Smooth muscle cell (in vitro differentiated cells): ENCODE results near the gene ZBTB44. TPM values are rescaled to one million over a fixed set of nuclear protein-coding genes. Genes with fewer than 3 reads are reported as not detected.
"Not testable (repeated sequence)": the region's sequence is repeated elsewhere in the genome, so short reads cannot be mapped to it uniquely, and the experiment has no call there.

Experiments used
- DNase-seq: peaks from one replicate; lab custom pipeline; 2025; ENCODE audit not compliant: unreplicated experiment; lab: John Stamatoyannopoulos, UW
- H2AFZ ChIP-seq: fragments of 200-600 bp; sonication (generic); 2 replicates; pipeline ENCODE4 v1.6.0; 2016; ENCODE audit warnings: antibody characterized with exemption, low read depth, mild to moderate bottlenecking
- H3F3A ChIP-seq: fragments of 200-600 bp; sonication (generic); 2 replicates; pipeline ENCODE4 v1.6.0; 2017; ENCODE audit warnings: antibody characterized with exemption, low read depth
- H3K27ac ChIP-seq: fragments of 200-600 bp; sonication (generic); 2 replicates; pipeline ENCODE4 v1.5.1; 2016; ENCODE audit warnings: low read depth, mild to moderate bottlenecking
- H3K27me3 ChIP-seq: fragments of 200-600 bp; sonication (generic); 2 replicates; pipeline ENCODE4 v1.6.1; 2016; ENCODE audit warnings: low read depth, mild to moderate bottlenecking
- H3K36me3 ChIP-seq: fragments of 200-600 bp; sonication (generic); 2 replicates; pipeline ENCODE4 v1.5.1; 2016; ENCODE audit warnings: low read depth
- H3K4me1 ChIP-seq: fragments of 200-600 bp; sonication (generic); 2 replicates; pipeline ENCODE4 v1.5.1; 2016; ENCODE audit warnings: low read depth
- H3K4me2 ChIP-seq: fragments of 200-600 bp; sonication (generic); 2 replicates; pipeline ENCODE4 v1.6.0; 2016; ENCODE audit warnings: mild to moderate bottlenecking
- H3K4me3 ChIP-seq: fragments of 200-600 bp; sonication (generic); 2 replicates; pipeline ENCODE4 v1.5.1; 2016; ENCODE audit warnings: mild to moderate bottlenecking
- H3K79me2 ChIP-seq: fragments of 200-600 bp; sonication (generic); 2 replicates; pipeline ENCODE4 v1.6.0; 2016; ENCODE audit warnings: low read depth, mild to moderate bottlenecking
- H3K9ac ChIP-seq: fragments of 200-600 bp; sonication (generic); 2 replicates; pipeline ENCODE4 v1.6.0; 2016; ENCODE audit warnings: low read depth
- H3K9me3 ChIP-seq: fragments of 200-600 bp; sonication (generic); replicated peaks from 2 replicates; pipeline ENCODE4 v1.5.1; 2016; ENCODE audit warnings: low read depth
- H4K20me1 ChIP-seq: fragments of 200-600 bp; sonication (generic); 2 replicates; pipeline ENCODE4 v1.6.0; 2016; ENCODE audit warnings: low read depth
- WGBS: methylation state at CpG from one replicate; pipeline ENCODE4 v1.1.7; 2016; ENCODE audit warnings: low lambda C conversion rate; 5-methylcytosine and 5-hydroxymethylcytosine counted together
- polyA plus RNA-seq: library from polyadenylated mRNA; unstranded; fragments of >200 nt; fragmentation: Nextera tagmentation; extraction: Ambion mirVana; gene quantifications from 2 replicates; pipeline ENCODE4 v1.2.1, GENCODE V29; 2016
- total RNA-seq: library from RNA; depleted of rRNA; stranded (reverse); fragments of >200 nt; gene quantifications from 2 replicates; pipeline ENCODE4 v1.2.3, GENCODE V29; 2014
- TF ChIP-seq, protein P1 (sequence below): fragments of 200-600 bp; sonication (generic); IDR thresholded peaks from 2 replicates; pipeline ENCODE4 v1.5.1; 2017; ENCODE audit warnings: borderline replicate concordance, mild to moderate bottlenecking, antibody characterized with exemption; ENCODE audit not compliant: insufficient read depth, poor library complexity, severe bottlenecking

Gene ZBTB44
- total and polyA plus RNA-seq, 2 experiments from 2014 or later, result 2.3 to 27.3 TPM

DNA sequence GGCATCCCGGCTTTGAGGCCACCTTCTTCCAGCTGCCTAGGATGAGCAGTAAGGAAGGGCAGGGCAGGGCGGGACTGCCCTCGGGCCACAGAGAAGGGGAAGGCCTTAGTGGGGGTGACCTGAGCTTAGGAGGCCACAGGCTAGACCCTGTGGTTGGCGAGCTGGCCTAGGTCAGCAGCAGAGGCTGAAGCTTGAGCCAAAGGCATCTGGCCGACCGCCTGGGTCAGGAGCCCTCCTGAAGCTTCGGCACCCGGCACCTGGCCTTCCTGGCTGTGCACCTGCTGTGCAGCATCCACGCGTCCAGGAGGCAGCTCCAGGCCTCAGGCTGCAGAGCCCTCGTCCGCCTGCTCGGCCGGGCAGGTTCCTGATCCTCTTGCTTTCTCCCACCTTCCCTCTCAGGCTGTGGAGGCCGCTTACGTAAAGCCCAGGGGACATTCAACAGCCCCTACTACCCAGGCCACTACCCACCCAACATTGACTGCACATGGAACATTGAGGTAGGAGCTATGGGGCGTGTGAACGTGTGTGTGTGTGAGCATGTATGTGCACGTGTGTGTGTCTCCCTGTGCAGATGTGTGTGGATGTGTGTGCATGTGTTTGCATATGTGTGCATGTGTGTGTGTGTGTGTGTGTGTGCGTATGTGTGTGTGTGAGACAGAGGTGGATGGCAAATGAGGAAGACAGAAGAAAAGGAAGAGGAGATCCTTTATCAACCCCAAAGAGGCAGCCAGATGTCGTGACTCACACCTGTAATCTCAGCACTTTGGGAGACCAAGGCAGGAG, 120.3 kb downstream of the ZBTB44 start:
- Histone ChIP-seq H3F3A (no peaks in the 10 kb centered on the region), H3K27ac (no peak overlapping the region), H3K79me2 (no peaks in the 10 kb centered on the region), H3K9ac (no peak overlapping the region), H2AFZ (no peak overlapping the region), H3K27me3 (no peaks in the 10 kb centered on the region), H4K20me1 (no peaks in the 10 kb centered on the region), H3K4me3 (no peak overlapping the region), H3K4me2 (no peak overlapping the region), H3K36me3 (no peaks in the 10 kb centered on the region), H3K4me1 (no peaks in the 10 kb centered on the region), H3K9me3 (no peaks in the 10 kb centered on the region)
- WGBS, result 93% methylated on average over 21 of the region's 21 CpGs
- TF ChIP-seq, protein P1, sequence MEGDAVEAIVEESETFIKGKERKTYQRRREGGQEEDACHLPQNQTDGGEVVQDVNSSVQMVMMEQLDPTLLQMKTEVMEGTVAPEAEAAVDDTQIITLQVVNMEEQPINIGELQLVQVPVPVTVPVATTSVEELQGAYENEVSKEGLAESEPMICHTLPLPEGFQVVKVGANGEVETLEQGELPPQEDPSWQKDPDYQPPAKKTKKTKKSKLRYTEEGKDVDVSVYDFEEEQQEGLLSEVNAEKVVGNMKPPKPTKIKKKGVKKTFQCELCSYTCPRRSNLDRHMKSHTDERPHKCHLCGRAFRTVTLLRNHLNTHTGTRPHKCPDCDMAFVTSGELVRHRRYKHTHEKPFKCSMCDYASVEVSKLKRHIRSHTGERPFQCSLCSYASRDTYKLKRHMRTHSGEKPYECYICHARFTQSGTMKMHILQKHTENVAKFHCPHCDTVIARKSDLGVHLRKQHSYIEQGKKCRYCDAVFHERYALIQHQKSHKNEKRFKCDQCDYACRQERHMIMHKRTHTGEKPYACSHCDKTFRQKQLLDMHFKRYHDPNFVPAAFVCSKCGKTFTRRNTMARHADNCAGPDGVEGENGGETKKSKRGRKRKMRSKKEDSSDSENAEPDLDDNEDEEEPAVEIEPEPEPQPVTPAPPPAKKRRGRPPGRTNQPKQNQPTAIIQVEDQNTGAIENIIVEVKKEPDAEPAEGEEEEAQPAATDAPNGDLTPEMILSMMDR, result no peak
- no peak for DNase-seq

DNA sequence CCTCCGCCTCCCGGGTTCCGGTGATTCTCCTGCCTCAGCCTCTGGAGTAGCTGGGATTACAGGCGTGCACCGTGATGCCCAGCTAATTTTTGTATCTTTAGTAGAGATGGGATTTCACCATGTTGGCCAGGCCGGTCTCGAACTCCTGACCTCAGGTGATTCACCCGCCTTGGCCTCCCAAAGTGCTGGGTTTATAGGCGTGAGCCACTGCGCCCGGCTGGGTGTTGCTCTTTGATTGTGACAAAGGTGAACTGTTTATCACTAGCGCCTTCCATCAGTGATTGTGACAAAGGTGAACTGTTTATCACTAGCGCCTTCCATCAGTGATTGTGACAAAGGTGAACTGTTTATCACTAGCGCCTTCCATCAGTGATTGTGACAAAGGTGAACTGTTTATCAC, 121.2 kb downstream of the ZBTB44 start:
- not testable (repeated sequence) for H3K9me3 ChIP-seq, H3F3A ChIP-seq, H3K4me3 ChIP-seq, H3K4me1 ChIP-seq, H3K27me3 ChIP-seq, DNase-seq, H3K79me2 ChIP-seq, H3K4me2 ChIP-seq, H3K9ac ChIP-seq, H3K27ac ChIP-seq, H3K36me3 ChIP-seq, H2AFZ ChIP-seq, H4K20me1 ChIP-seq
- 98% methylated on average over 14 of the region's 14 CpGs for WGBS

DNA sequence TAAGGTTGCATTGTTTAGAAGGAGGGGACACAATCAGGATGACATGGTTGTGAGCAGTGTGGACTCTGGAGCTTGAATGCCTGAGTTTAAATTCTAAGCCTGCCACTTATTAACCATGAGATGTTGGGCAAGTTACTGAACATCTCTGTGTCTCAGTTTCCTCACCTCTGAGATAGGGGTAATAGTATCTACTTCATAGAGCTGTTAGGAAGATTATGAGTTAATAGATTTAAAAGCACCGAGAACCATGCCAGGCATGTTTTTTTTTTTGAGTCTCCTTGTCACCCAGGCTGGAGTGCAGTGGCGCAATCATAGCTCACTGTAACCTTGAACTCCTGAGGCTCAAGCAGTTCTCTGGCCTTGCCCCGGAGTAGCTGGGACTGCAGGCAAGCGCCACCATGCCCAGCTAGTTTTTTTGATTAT, 121.9 kb downstream of the ZBTB44 start:
- Histone ChIP-seq H3K9ac (no peak overlapping the region), H3K4me2 (no peak overlapping the region), H3K4me3 (no peak overlapping the region), H3K27me3 (no peaks in the 10 kb centered on the region), H2AFZ (no peak overlapping the region), H3K4me1 (no peaks in the 10 kb centered on the region), H3K36me3 (no peaks in the 10 kb centered on the region), H3F3A (no peaks in the 10 kb centered on the region), H4K20me1 (no peaks in the 10 kb centered on the region), H3K27ac (no peak overlapping the region), H3K79me2 (no peaks in the 10 kb centered on the region), H3K9me3 (no peaks in the 10 kb centered on the region)
- TF ChIP-seq, protein P1, result no peak
- WGBS, result 89% methylated on average over 4 of the region's 4 CpGs
- no peak for DNase-seq

DNA sequence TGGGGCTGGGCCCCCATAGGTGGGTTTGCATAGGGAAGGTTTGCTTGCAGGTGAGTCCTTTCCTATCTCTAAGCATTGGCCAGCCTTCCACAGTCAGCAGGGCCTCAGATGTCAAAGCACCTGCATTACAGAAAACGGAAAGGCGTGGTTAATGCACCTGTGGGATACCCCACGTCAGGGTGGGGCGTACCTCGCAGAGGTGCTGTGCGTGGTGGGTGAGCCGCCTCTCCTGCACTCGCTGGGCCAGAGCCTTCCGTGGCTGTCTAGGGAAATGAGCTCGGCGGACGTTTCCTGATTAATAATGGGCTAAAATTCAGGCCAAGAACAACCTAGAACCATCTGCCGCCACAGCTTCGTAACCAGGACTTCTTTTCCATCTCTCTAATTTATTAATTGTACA, 122.8 kb downstream of the ZBTB44 start:
- no peak for DNase-seq
- H3K27me3 ChIP-seq, result no peaks in the 10 kb centered on the region
- H3K36me3 ChIP-seq, result no peaks in the 10 kb centered on the region
- WGBS, result 95% methylated on average over 14 of the region's 14 CpGs
- TF ChIP-seq, protein P1, result no peak
- H3F3A ChIP-seq, result no peaks in the 10 kb centered on the region
- no peak overlapping the region for H3K4me3 ChIP-seq
- H2AFZ ChIP-seq, result no peak overlapping the region
- no peaks in the 10 kb centered on the region for H3K4me1 ChIP-seq
- H3K9me3 ChIP-seq, result no peaks in the 10 kb centered on the region
- no peaks in the 10 kb centered on the region for H3K79me2 ChIP-seq
- H3K9ac ChIP-seq, result no peak overlapping the region
- H3K27ac ChIP-seq, result no peak overlapping the region
- no peaks in the 10 kb centered on the region for H4K20me1 ChIP-seq
- H3K4me2 ChIP-seq, result no peak overlapping the region
